Measurements from ENCODE around the gene SEPTIN3.

The SEPTIN3 gene

GRCh38 chr22:41969110-41969646 is at the start of gene SEPTIN3:
TSS of gene SEPTIN3 (plus strand) at chr22:41969443. CDS start at chr22:41971493, 2,050 bp downstream.
- DNase-seq, result no peak

DNA sequence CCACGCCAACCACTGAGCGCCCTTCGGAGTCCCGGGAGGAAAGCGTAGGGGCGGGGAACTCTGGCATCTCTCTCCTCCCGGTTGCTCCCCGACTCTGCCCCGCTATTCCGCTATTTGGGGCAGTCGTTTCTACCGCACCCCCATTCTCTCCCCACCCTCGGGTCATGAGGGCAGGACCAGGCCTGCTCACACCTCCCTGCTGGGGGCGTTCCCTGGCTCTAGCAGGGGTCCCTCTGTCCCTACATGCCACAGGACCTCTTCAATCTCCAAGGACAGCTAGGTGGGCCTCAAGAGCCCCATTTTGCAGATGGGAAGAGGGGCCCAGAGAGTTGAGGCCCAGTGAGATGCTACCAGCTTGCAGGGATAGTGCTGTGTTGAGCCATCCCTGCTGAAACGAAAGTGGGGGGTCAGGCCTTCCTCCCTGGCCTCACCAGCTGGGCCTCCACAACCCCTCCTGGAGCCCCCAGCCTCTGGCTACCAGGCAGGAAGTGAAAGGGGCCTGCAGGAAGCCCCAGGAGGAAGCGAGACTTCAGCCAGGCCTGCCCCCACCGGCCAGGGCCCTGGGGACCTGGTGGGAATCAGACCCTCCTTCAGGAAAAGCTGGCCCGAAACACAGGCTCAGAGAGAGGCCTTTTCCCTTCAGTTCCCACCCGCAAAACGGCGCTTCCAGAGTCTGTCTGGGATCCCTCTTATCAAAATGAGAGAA is 48.8 kb upstream of the SEPTIN3 start:
- no peak for DNase-seq

- DNase-seq, result no peak
Observed at GRCh38 chr22:41922328-41922727, 46.9 kb upstream of the SEPTIN3 start.

GRCh38 chr22:41922940-41923594 is 46.2 kb upstream of the SEPTIN3 start:
- DNase-seq, result no peak

GRCh38 chr22:41923595-41924276 is 45.5 kb upstream of the SEPTIN3 start:
- no peak for DNase-seq

- DNase-seq, result peak; percentile 31
Observed at GRCh38 chr22:41925783-41926460, 43.3 kb upstream of the SEPTIN3 start.

DNA sequence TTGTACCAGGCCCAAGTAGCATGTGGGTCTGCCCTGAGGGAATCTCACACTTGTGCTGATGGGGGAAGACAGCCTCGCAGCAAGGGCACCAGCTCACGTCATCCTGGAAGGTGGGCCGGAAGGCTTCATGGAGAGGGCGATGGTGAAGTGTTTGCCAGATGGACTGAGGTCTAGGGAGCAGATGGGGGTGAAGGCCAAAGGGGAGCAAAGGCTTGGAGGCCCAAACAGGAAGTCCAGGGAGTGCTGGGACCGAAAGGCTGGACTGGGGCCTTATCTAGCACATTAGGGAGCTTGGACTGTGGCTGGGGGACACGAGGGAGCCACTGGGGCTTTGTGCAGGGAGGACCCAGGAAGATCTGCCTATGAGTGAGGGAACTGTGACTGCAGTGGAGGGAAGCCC is 41.4 kb upstream of the SEPTIN3 start:
- DNase-seq, result no peak

GRCh38 chr22:41928593-41929417 is 40.4 kb upstream of the SEPTIN3 start:
- DNase-seq, result no peak

DNA sequence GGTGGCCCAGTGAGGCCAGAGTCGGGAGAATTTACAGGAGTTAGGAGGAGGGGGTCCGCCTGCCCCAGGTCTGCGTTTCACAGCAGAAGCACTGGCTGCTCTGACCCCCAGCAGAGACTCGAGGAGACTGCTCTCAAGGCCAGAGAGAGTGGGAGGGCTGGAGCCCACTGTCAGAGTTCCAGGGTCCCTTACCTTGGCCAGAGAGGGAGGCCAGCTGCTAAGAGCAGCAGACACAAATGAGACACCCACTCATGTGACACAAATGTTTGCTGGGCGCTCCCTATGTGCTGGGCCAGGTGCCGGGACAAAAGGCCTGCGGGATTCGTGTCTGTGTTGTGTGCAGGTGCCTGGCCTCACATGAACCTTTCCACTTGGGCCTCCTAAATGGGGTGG is 39.8 kb upstream of the SEPTIN3 start:
- DNase-seq, result no peak

- no peak for DNase-seq
Observed at GRCh38 chr22:41931701-41932269, 37.5 kb upstream of the SEPTIN3 start.

- DNase-seq, result no peak
Observed at GRCh38 chr22:41932353-41932752, 36.9 kb upstream of the SEPTIN3 start.

DNA sequence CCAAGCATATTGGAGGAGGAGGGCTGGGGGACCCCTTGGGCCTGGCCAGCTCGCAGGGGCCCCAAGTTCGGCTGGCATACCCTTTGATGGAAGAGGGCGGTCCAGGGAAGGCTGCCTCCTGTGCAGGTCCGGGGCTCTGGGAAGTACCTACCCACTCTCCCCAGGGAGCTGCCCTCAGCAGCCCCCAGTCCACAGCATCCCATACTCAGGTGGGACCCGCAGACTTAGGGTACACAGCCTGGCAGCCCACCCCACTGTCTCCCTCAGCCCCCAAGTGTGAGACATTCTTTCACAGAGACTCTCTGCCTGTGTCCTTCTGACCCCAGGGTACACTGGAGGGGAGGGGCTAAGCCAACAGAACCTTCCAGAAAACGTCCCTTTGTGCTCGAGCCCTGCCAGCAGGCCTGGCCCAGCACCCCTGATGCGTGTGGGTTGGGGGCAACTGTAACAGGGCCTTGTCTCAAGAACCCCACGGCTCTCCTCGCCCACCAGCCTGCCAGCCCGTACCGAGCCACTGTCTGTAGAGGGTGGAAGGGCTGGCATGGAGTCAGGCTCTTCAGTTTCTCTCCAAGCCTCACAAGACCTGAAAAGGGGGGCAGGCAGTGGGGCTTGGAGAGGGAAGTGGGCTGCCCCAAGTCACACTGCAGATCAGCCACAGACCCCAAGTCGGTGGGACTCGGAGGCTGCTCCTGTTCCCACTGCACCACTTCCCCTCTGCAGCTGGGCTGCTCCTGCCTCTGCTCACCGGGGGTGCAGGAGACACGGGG is 35.6 kb upstream of the SEPTIN3 start:
- DNase-seq, result no peak

DNA sequence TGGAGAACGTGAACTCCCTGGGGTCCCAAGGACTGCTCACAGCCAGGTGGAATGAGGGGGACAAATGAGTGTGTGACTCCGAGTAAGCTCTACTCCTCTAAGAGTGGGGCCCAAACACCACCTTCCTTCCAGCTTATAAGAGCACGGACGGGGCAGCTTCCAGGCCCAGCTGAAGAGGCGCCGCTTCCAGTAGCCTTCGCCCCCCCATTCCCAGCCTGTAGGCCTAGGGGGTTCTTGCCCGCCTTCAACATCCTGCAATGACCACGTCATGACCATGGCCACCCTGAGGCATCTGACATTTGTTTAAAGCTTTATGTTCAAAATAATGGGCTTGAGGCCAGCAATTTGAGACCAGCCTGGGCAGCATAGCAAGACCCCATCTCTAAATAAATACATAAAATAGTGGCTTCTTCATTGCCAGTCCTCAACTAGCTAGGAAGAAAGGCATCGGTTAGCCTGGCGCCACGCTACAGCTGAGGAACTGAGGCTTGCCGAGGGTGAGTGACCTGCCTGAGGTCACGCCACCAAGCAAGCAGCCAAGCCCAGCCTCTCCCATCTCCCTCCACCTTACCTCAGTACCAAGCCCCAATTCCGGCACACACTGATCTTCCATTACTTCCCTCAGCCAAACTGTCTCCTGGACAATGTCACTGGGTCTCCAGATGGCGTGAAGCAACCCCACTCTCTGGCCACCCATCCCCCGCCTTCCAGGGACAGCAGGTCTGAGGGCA is 34.8 kb upstream of the SEPTIN3 start:
- DNase-seq, result no peak

GRCh38 chr22:41935015-41935351 is 34.3 kb upstream of the SEPTIN3 start:
- DNase-seq, result no peak

- DNase-seq, result no peak
Observed at GRCh38 chr22:41935509-41935908, 33.7 kb upstream of the SEPTIN3 start.

DNA sequence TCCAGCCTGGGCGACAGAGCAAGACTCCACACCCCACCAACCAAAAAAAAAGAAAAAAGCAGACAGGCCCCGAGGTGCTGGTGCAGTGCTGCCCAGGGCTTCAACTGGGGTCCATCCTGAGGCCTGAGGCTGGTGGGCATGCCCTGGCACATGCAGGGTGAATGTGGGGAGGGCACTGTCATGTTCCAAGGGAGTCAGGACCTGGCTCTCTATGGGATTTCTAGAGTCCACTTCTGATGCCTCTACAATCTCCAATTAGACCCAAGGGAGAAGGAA is 32.4 kb upstream of the SEPTIN3 start:
- DNase-seq, result no peak

- no peak for DNase-seq
Observed at GRCh38 chr22:41939981-41940831, 29.0 kb upstream of the SEPTIN3 start.

DNA sequence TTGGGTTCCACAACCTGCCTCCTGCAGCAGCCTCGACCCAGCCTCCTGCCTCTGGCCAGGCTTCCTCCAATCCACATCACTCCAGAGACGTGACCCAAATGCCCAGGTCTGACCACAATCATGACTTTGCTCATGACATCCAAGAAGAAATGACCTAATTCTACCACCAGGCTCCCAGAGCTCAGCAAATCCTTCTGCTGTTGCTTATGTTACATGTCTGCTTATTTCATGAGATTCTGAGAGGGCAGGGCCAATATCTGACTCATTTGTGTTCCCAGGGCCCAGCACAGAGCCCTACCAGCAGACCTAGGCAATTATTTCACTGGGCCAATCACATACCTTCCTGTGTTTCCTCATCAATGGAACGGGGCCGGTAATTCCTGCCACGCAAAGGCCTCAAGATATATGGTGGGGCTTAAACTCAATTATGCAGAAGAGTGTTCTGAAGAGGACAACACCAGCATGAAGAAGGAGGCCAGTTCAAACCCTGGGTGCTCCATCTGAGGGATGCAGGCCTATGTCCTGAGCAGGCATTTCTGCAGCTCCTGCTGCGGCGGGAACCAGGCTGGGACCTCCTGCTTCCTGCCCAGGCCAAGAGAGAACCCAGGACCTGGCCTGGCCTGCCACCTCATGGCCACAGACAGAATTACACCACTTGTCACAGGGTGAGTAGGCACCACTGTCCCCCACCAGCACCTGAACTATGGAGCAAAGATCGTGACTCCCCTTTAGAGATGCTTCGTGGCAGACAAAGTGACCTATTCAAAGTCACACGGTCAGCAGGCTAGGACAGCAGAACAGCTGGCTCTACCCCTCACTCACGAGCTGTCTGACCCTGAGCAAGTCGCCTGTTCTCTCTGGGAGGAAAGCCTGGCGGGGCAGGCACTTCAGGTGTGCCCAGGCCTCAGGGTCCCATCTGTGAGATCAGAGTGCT is 28.1 kb upstream of the SEPTIN3 start:
- DNase-seq, result peak; percentile 80

Measured in fibroblast of upper back skin (primary cell).